Ecto neural progenitor cell (in vitro differentiated cells): ENCODE results near the gene NFX1.
A peak's percentile ranks its signal among the peaks of the same experiment; 100 is the strongest.

Experiments used
- DNase-seq: peaks from one replicate; pipeline ENCODE4 v3.0.0-alpha.2; 2018; ENCODE audit warnings: low spot score

The NFX1 gene

GRCh38 chr9:33267151-33267767 is 23.1 kb upstream of the NFX1 start:
- no peak for DNase-seq

- DNase-seq, result no peak
Measured at GRCh38 chr9:33270146-33270545, 20.2 kb upstream of the NFX1 start.

GRCh38 chr9:33272061-33272460 is 18.3 kb upstream of the NFX1 start:
- no peak for DNase-seq

- no peak for DNase-seq
Measured at GRCh38 chr9:33273266-33273971, 16.9 kb upstream of the NFX1 start.

- DNase-seq, result no peak
Measured at GRCh38 chr9:33273972-33274328, 16.4 kb upstream of the NFX1 start.

- no peak for DNase-seq
Measured at GRCh38 chr9:33277484-33277883, 12.8 kb upstream of the NFX1 start.

GRCh38 chr9:33285502-33285901 is 4.8 kb upstream of the NFX1 start:
- no peak for DNase-seq

GRCh38 chr9:33287087-33287490 is 3.2 kb upstream of the NFX1 start:
- no peak for DNase-seq

GRCh38 chr9:33288235-33288634 is 2.1 kb upstream of the NFX1 start:
- no peak for DNase-seq

- DNase-seq, result peak; percentile 44
Measured at GRCh38 chr9:33288828-33289483, 1.4 kb upstream of the NFX1 start.

- peak; percentile 47 for DNase-seq
Measured at GRCh38 chr9:33289496-33289895, 820 bp upstream of the NFX1 start.

- no peak for DNase-seq
Measured at GRCh38 chr9:33289936-33290246, 425 bp upstream of the NFX1 start.

- no peak for DNase-seq
Measured at GRCh38 chr9:33291031-33291397, 698 bp downstream of the NFX1 start.

GRCh38 chr9:33291901-33292300 is 1.6 kb downstream of the NFX1 start:
- no peak for DNase-seq

- DNase-seq, result no peak
Measured at GRCh38 chr9:33293782-33294181, 3.5 kb downstream of the NFX1 start.

- DNase-seq, result no peak
Measured at GRCh38 chr9:33294670-33295432, 4.5 kb downstream of the NFX1 start.

GRCh38 chr9:33295571-33295970 is 5.3 kb downstream of the NFX1 start:
- DNase-seq, result no peak

GRCh38 chr9:33297432-33297831 is 7.1 kb downstream of the NFX1 start:
- no peak for DNase-seq

GRCh38 chr9:33300546-33300945 is 10.2 kb downstream of the NFX1 start:
- DNase-seq, result no peak

GRCh38 chr9:33304362-33304761 is 14.0 kb downstream of the NFX1 start:
- no peak for DNase-seq

GRCh38 chr9:33306037-33306436 is 15.7 kb downstream of the NFX1 start:
- DNase-seq, result no peak

GRCh38 chr9:33307067-33307466 is 16.8 kb downstream of the NFX1 start:
- DNase-seq, result no peak

- DNase-seq, result no peak
Measured at GRCh38 chr9:33309903-33310302, 19.6 kb downstream of the NFX1 start.
